M059J (cell line): ENCODE results near the gene FOXP1. TPM values are rescaled to one million over a fixed set of nuclear protein-coding genes. Genes with fewer than 3 reads are reported as not detected.
A peak's percentile ranks its signal among the peaks of the same experiment; 100 is the strongest.

ENCODE experiments used
- DNase-seq: peaks from one replicate; pipeline ENCODE4 v3.0.0-alpha.2; 2012; ENCODE audit warnings: low read depth
- total RNA-seq: library from RNA; depleted of rRNA; stranded (reverse); fragments of >200 nt; shearing (Covaris generic); gene quantifications from 2 replicates; pipeline ENCODE4 v1.2.3, GENCODE V29; 2014

Gene FOXP1
- total RNA-seq, 1 experiment from 2014 or later: 19.2 TPM

- DNase-seq: no peak
Observed at GRCh38 chr3:71082833-71083232, 500.7 kb downstream of the FOXP1 start.

GRCh38 chr3:71080517-71081083, 502.9 kb downstream of the FOXP1 start:
- no peak for DNase-seq

GRCh38 chr3:71078723-71079525, 504.6 kb downstream of the FOXP1 start:
- no peak for DNase-seq

GRCh38 chr3:71078199-71078598, 505.3 kb downstream of the FOXP1 start:
- DNase-seq: no peak

GRCh38 chr3:71077070-71077469, 506.5 kb downstream of the FOXP1 start:
- DNase-seq: no peak

GRCh38 chr3:71076361-71077002, 507.0 kb downstream of the FOXP1 start:
- DNase-seq: no peak

GRCh38 chr3:71075494-71075893, 508.0 kb downstream of the FOXP1 start:
- no peak for DNase-seq

GRCh38 chr3:71074423-71074822, 509.1 kb downstream of the FOXP1 start:
- peak; percentile 24 for DNase-seq

GRCh38 chr3:71072986-71073385, 510.5 kb downstream of the FOXP1 start:
- DNase-seq: no peak

- no peak for DNase-seq
Observed at GRCh38 chr3:71072287-71072686, 511.2 kb downstream of the FOXP1 start.

- DNase-seq: no peak
Observed at GRCh38 chr3:71070497-71071463, 512.7 kb downstream of the FOXP1 start.

GRCh38 chr3:71069797-71070196, 513.7 kb downstream of the FOXP1 start:
- DNase-seq: no peak

GRCh38 chr3:71067977-71068654, 515.4 kb downstream of the FOXP1 start:
- no peak for DNase-seq

- peak; percentile 40 for DNase-seq
Observed at GRCh38 chr3:71066849-71067261, 516.7 kb downstream of the FOXP1 start.

- no peak for DNase-seq
Observed at GRCh38 chr3:71066356-71066755, 517.2 kb downstream of the FOXP1 start.

GRCh38 chr3:71065764-71066013, 517.8 kb downstream of the FOXP1 start:
- no peak for DNase-seq

- DNase-seq: peak; percentile 44
Observed at GRCh38 chr3:71064956-71065763, 518.4 kb downstream of the FOXP1 start.

GRCh38 chr3:71064291-71064955, 519.1 kb downstream of the FOXP1 start:
- DNase-seq: peak; percentile 37

- DNase-seq: peak; percentile 50
Observed at GRCh38 chr3:71063773-71064290, 519.7 kb downstream of the FOXP1 start.
